SK-N-SH (cell line): ENCODE results near the gene PTPRK. TPM values are rescaled to one million over a fixed set of nuclear protein-coding genes. Genes with fewer than 3 reads are reported as not detected.

Experiments
- CTCF ChIA-PET: fragments of 300-600, 350-600 bp; formaldehyde crosslinking; extraction: SDS; loops from one replicate; lab custom pipeline; 2021; lab: Yijun Ruan, JAX
- POLR2A ChIA-PET: fragments of 350-600 bp; sonication (Branson Sonifier 250); formaldehyde crosslinking; extraction: SDS; loops from one replicate; lab custom pipeline; 2020; ENCODE audit warnings: antibody characterized with exemption, inconsistent platforms; lab: Yijun Ruan, JAX
- DNase-seq: peaks from one replicate; pipeline ENCODE4 v3.0.0; 2012
- H2AFZ ChIP-seq: fragments of 200-600 bp; sonication (generic); 2 replicates; pipeline ENCODE4 v1.8.1; 2016; ENCODE audit warnings: antibody characterized with exemption, mild to moderate bottlenecking, low read depth
- H3F3A ChIP-seq: fragments of 200-600 bp; sonication (generic); replicated peaks from 2 replicates; pipeline ENCODE3; 2016; ENCODE audit warnings: antibody characterized with exemption, mild to moderate bottlenecking; ENCODE audit not compliant: insufficient read depth
- H3K27ac ChIP-seq, 2 experiments: fragments of 200-500 bp in 1 of 2; fragments of 200-600 bp in 1 of 2; sonication (Bioruptor generic) in 1 of 2; sonication (generic), shearing (Covaris generic) in 1 of 2; 2 replicates each; pipeline versions ENCODE4 v1.5.1 to v1.6.1; 2014 to 2016; ENCODE audit warnings: low read depth in 2 of 2, inconsistent platforms in 1 of 2, low read length in 1 of 2, mild to moderate bottlenecking in 1 of 2, mixed read lengths in 1 of 2
- H3K27me3 ChIP-seq: fragments of 200-600 bp; sonication (generic), shearing (Covaris generic); 2 replicates; pipeline ENCODE4 v1.6.1; 2016; ENCODE audit warnings: mixed run types; ENCODE audit not compliant: insufficient read depth
- H3K36me3 ChIP-seq, 2 experiments: fragments of 200-500 bp in 1 of 2; fragments of 200-600 bp in 1 of 2; sonication (Bioruptor generic) in 1 of 2; sonication (generic) in 1 of 2; replicated peaks in 1 of 2; 2 replicates each; pipeline versions ENCODE3 to v1.5.1; 2014 to 2016; ENCODE audit warnings: low read length in 1 of 2, mild to moderate bottlenecking in 1 of 2; ENCODE audit not compliant: insufficient read depth in 2 of 2, control insufficient read depth in 1 of 2
- H3K4me1 ChIP-seq, 2 experiments: fragments of 200-500 bp in 1 of 2; fragments of 200-600 bp in 1 of 2; sonication (Bioruptor generic) in 1 of 2; sonication (generic), shearing (Covaris generic) in 1 of 2; 2 replicates each; pipeline versions ENCODE4 v1.5.1 to v1.6.1; 2014 to 2016; ENCODE audit warnings: low read depth in 1 of 2, low read length in 1 of 2, mixed run types in 1 of 2; ENCODE audit not compliant: insufficient read depth in 2 of 2, control insufficient read depth in 1 of 2
- H3K4me2 ChIP-seq: fragments of 200-600 bp; sonication (generic), shearing (Covaris generic); 2 replicates; pipeline ENCODE4 v1.6.1; 2017; ENCODE audit warnings: mixed run types
- H3K4me3 ChIP-seq, 2 experiments: fragments of 200-500 bp in 1 of 2; fragments of 200-600 bp in 1 of 2; sonication (Bioruptor generic) in 1 of 2; sonication (generic), shearing (Covaris generic) in 1 of 2; 2 replicates each; pipeline versions ENCODE4 v1.5.1 to v1.8.1; 2014 to 2016; ENCODE audit warnings: low read depth in 2 of 2, inconsistent platforms in 1 of 2, low read length in 1 of 2, mild to moderate bottlenecking in 1 of 2, mixed read lengths in 1 of 2, moderate library complexity in 1 of 2
- H3K79me2 ChIP-seq: fragments of 200-600 bp; sonication (generic); 2 replicates; pipeline ENCODE4 v1.8.1; 2017; ENCODE audit warnings: mild to moderate bottlenecking; ENCODE audit not compliant: insufficient read depth
- H3K9ac ChIP-seq: fragments of 200-600 bp; sonication (generic); 2 replicates; pipeline ENCODE4 v1.6.1; 2017; ENCODE audit warnings: mixed run types
- H3K9me2 ChIP-seq: fragments of 200-600 bp; sonication (generic); 2 replicates; pipeline ENCODE4 v1.6.1; 2017; ENCODE audit warnings: mixed run types
- H3K9me3 ChIP-seq: fragments of 200-600 bp; sonication (generic); 2 replicates; pipeline ENCODE4 v1.6.1; 2017; ENCODE audit warnings: mixed run types, mild to moderate bottlenecking, moderate library complexity
- H4K20me1 ChIP-seq: fragments of 200-600 bp; sonication (generic); 2 replicates; pipeline ENCODE4 v1.6.1; 2017; ENCODE audit warnings: mild to moderate bottlenecking, mixed run types; ENCODE audit not compliant: insufficient read depth
- CHD2 ChIP-seq: fragments of 150-350 bp; IDR thresholded peaks from 2 replicates; pipeline ENCODE4 v1.6.1; 2018; ENCODE audit warnings: low read length; ENCODE audit not compliant: partially characterized antibody
- EP300 ChIP-seq, 2 experiments: IDR thresholded peaks; 2 replicates each; pipeline versions ENCODE4 v1.4.0 to v1.6.1; 2012; ENCODE audit warnings: borderline replicate concordance in 1 of 2, low read depth in 1 of 2, low read length in 1 of 2
- GABPA ChIP-seq: IDR thresholded peaks from 2 replicates; pipeline ENCODE4 v1.4.0; 2012; ENCODE audit warnings: low read depth, mild to moderate bottlenecking
- IRF3 ChIP-seq: fragments of 150-350 bp; IDR thresholded peaks from 2 replicates; pipeline ENCODE4 v1.6.1; 2016; ENCODE audit warnings: mild to moderate bottlenecking, low read depth, low read length
- MEF2A ChIP-seq: IDR thresholded peaks from 2 replicates; pipeline ENCODE4 v1.4.0; 2012; ENCODE audit warnings: low read depth, borderline replicate concordance
- NRF1 ChIP-seq: IDR thresholded peaks from 2 replicates; pipeline ENCODE4 v1.6.1; 2012; ENCODE audit warnings: low read depth, mild to moderate bottlenecking, low read length
- RCOR1 ChIP-seq: fragments of 150-350 bp; IDR thresholded peaks from 2 replicates; pipeline ENCODE4 v1.6.1; 2017; ENCODE audit warnings: antibody characterized with exemption, low read length
- TAF1 ChIP-seq: IDR thresholded peaks from 2 replicates; pipeline ENCODE4 v1.6.1; 2012; ENCODE audit warnings: low read depth, mild to moderate bottlenecking, low read length, moderate library complexity, borderline replicate concordance
- TEAD4 ChIP-seq: IDR thresholded peaks from 2 replicates; pipeline ENCODE4 v1.4.0; 2012; ENCODE audit warnings: mild to moderate bottlenecking, borderline replicate concordance; ENCODE audit not compliant: insufficient read depth
- ZBTB33 ChIP-seq: IDR thresholded peaks from 2 replicates; pipeline ENCODE4 v1.4.0; 2012; ENCODE audit warnings: low read depth, borderline replicate concordance
- WGBS: methylation state at CpG from one replicate; pipeline ENCODE4 v1.1.6; 2017; ENCODE audit warnings: low lambda C conversion rate; 5-methylcytosine and 5-hydroxymethylcytosine counted together
- polyA plus RNA-seq, 3 experiments: library from polyadenylated mRNA; depleted of rRNA; stranded (reverse); fragments of >200 nt; gene quantifications; 2 replicates each; pipeline ENCODE4 v1.2.3, GENCODE V29; 2012

Gene PTPRK
- polyA plus RNA-seq, 1 of the 3 experiments (the other 2 are of a cell fraction) = 9.5 TPM

- peaks cover 31% of the 10 kb centered on the region for H3K79me2 ChIP-seq
- peaks cover 0 to 3% of the 10 kb centered on the region in 2 experiments for H3K36me3 ChIP-seq
- POLR2A ChIA-PET = no interaction called here
- H3K27ac ChIP-seq = no peak overlapping the region
- no peaks in the 10 kb centered on the region for H3K9me2 ChIP-seq
- H3K4me1 ChIP-seq = peaks cover 0 to 12% of the 10 kb centered on the region in 2 experiments; a peak in 1 of 4 replicates
- no peak for TF ChIP-seq RCOR1
- no peak overlapping the region for H2AFZ ChIP-seq
- H3K27me3 ChIP-seq = no peaks in the 10 kb centered on the region
- no peak for DNase-seq
- CTCF ChIA-PET = no interaction called here
- H3K4me3 ChIP-seq = no peak overlapping the region
- WGBS = 83% methylated on average over 1 of the region's 1 CpG
- H4K20me1 ChIP-seq = peaks cover 4% of the 10 kb centered on the region; the same call in 1 of the 2 replicates
- peaks cover 7% of the 10 kb centered on the region for H3F3A ChIP-seq
- no peak overlapping the region for H3K4me2 ChIP-seq
- no peak overlapping the region for H3K9ac ChIP-seq
- no peaks in the 10 kb centered on the region for H3K9me3 ChIP-seq
These were observed 93.3 kb downstream of the PTPRK start for GRCh38 chr6:128427139-128427538.

GRCh38 chr6:128425856-128426255, 94.5 kb downstream of the PTPRK start:
- Histone ChIP-seq H3K9me3 (no peaks in the 10 kb centered on the region), H3K36me3 (no peaks in the 10 kb centered on the region), H3K9ac (no peak overlapping the region), H3K9me2 (no peaks in the 10 kb centered on the region), H4K20me1 (no peaks in the 10 kb centered on the region), H3K4me1 (no peaks in the 10 kb centered on the region; a peak in 1 of 4 replicates), H3K27me3 (no peaks in the 10 kb centered on the region), H3K4me2 (no peak overlapping the region), H2AFZ (no peak overlapping the region), H3K27ac (no peak overlapping the region), H3F3A (no peaks in the 10 kb centered on the region), H3K4me3 (no peak overlapping the region), H3K79me2 (peaks cover 22% of the 10 kb centered on the region)
- 97% methylated on average over 2 of the region's 2 CpGs for WGBS
- ChIA-PET CTCF (no interaction called here), POLR2A (no interaction called here)
- DNase-seq = no peak
- TF ChIP-seq CHD2 (no peak), MEF2A (no peak), IRF3 (no peak), TAF1 (no peak), TEAD4 (no peak), ZBTB33 (no peak), NRF1 (no peak), GABPA (no peak), EP300 (IDR thresholded peaks at IDR 0.05; ENCODE audit: borderline replicate concordance in 1 of 2, low read depth in 1 of 2, low read length in 1 of 2) (no peak)
